H1 (cell line): ENCODE data around the gene ZNF28. TPM values are rescaled to one million over a fixed set of nuclear protein-coding genes. Genes with fewer than 3 reads are reported as not detected.
"Not testable (repeated sequence)": the region's sequence is repeated elsewhere in the genome, so short reads cannot be mapped to it uniquely, and the experiment has no call there.

ENCODE experiments used
- CTCF ChIA-PET: fragments of 300-600 bp; sonication (Branson Sonifier 250); formaldehyde crosslinking; loops from one replicate; lab custom pipeline; 2021; ENCODE audit not compliant: partially characterized antibody; lab: Charles Lee
- POLR2A ChIA-PET: fragments of 300-600 bp; sonication (Branson Sonifier 250); formaldehyde crosslinking; loops from one replicate; lab custom pipeline; 2021; ENCODE audit warnings: inconsistent platforms; ENCODE audit not compliant: partially characterized antibody; lab: Charles Lee
- DNase-seq, 2 experiments: peaks; one replicate each; pipeline versions ENCODE4 v3.0.0 to v3.0.0-alpha.2; 2010 to 2022; ENCODE audit warnings: low spot score in 2 of 2, low read depth in 1 of 2, mixed read lengths in 1 of 2
- FAIRE-seq: peaks from 2 replicates; lab custom pipeline; 2011; peaks lifted over from hg19 to GRCh38; lab: Jason Lieb, UNC
- H2AFZ ChIP-seq: 2 replicates; pipeline ENCODE4 v1.8.1; 2012; ENCODE audit warnings: low read length, inconsistent platforms
- H2AK5ac ChIP-seq: 2 replicates; pipeline ENCODE4 v1.6.1; 2013; ENCODE audit warnings: low read depth, low read length
- H2BK120ac ChIP-seq: replicated peaks from 2 replicates; pipeline ENCODE3; 2013; ENCODE audit warnings: low read depth, low read length, inconsistent platforms
- H2BK12ac ChIP-seq: 2 replicates; pipeline ENCODE4 v1.6.1; 2013; ENCODE audit warnings: low read depth, low read length
- H2BK15ac ChIP-seq: 2 replicates; pipeline ENCODE4 v1.6.1; 2013; ENCODE audit warnings: low read length
- H2BK20ac ChIP-seq: 2 replicates; pipeline ENCODE4 v1.6.1; 2013; ENCODE audit warnings: low read length
- H2BK5ac ChIP-seq: 2 replicates; pipeline ENCODE4 v1.6.1; 2013; ENCODE audit warnings: low read depth, low read length
- H3K14ac ChIP-seq: 2 replicates; pipeline ENCODE4 v1.6.1; 2013; ENCODE audit warnings: inconsistent platforms; ENCODE audit not compliant: insufficient read length
- H3K18ac ChIP-seq: 2 replicates; pipeline ENCODE4 v1.6.1; 2013; ENCODE audit warnings: low read length; ENCODE audit errors: extremely low read depth
- H3K23ac ChIP-seq: 2 replicates; pipeline ENCODE4 v1.6.1; 2013; ENCODE audit warnings: inconsistent platforms; ENCODE audit not compliant: insufficient read length
- H3K23me2 ChIP-seq: 2 replicates; pipeline ENCODE4 v1.6.1; 2013; ENCODE audit warnings: low read depth, low read length
- H3K27ac ChIP-seq: 2 replicates; pipeline ENCODE4 v1.6.1; 2011; ENCODE audit warnings: low read depth, low read length, inconsistent platforms
- H3K27me3 ChIP-seq, 4 experiments: replicated peaks in 1 of 4; 1 replicate in 1 of 4; 2 replicates in 3 of 4; pipeline versions ENCODE4 v1.6.1 to v1.8.1; 2011 to 2013; ENCODE audit warnings: low read length in 3 of 4, mild to moderate bottlenecking in 3 of 4, inconsistent platforms in 2 of 4, mixed read lengths in 2 of 4, moderate library complexity in 1 of 4; ENCODE audit not compliant: control insufficient read depth in 3 of 4, insufficient read depth in 3 of 4; ENCODE audit errors: extremely low read depth in 1 of 4
- H3K36me3 ChIP-seq, 4 experiments: 2 replicates each; pipeline versions ENCODE4 v1.6.1 to v1.8.1; 2011 to 2013; ENCODE audit warnings: mild to moderate bottlenecking in 4 of 4, low read length in 3 of 4, moderate library complexity in 2 of 4, control low read depth in 1 of 4, inconsistent platforms in 1 of 4; ENCODE audit not compliant: insufficient read depth in 4 of 4, control insufficient read depth in 2 of 4
- H3K4ac ChIP-seq: replicated peaks from 2 replicates; pipeline ENCODE3; 2013; ENCODE audit warnings: low read length, low read depth, mixed read lengths, inconsistent platforms; ENCODE audit not compliant: insufficient read length
- H3K4me1 ChIP-seq, 4 experiments: replicated peaks in 1 of 4; 1 replicate in 1 of 4; 2 replicates in 3 of 4; pipeline versions ENCODE4 v1.6.1 to v1.8.1; 2011 to 2013; ENCODE audit warnings: low read length in 3 of 4, inconsistent platforms in 2 of 4, mixed read lengths in 1 of 4; ENCODE audit not compliant: insufficient read depth in 4 of 4, control insufficient read depth in 3 of 4
- H3K4me2 ChIP-seq, 2 experiments: 2 replicates each; pipeline versions ENCODE4 v1.6.1 to v1.8.1; 2011 to 2013; ENCODE audit warnings: low read depth in 2 of 2, low read length in 2 of 2, control low read depth in 1 of 2, inconsistent platforms in 1 of 2, mild to moderate bottlenecking in 1 of 2; ENCODE audit not compliant: insufficient read depth in 1 of 2
- H3K4me3 ChIP-seq, 4 experiments: fragments of 200-600, 300-600 bp in 1 of 4; sonication (generic), shearing (Covaris generic), sonication (Bioruptor Twin) in 1 of 4; 2 replicates each; pipeline versions ENCODE4 v1.5.1 to v1.8.1; 2011 to 2016; ENCODE audit warnings: low read length in 4 of 4, low read depth in 3 of 4, control low read depth in 2 of 4, inconsistent platforms in 2 of 4, mild to moderate bottlenecking in 2 of 4, mixed read lengths in 1 of 4, moderate library complexity in 1 of 4; ENCODE audit not compliant: insufficient read depth in 2 of 4; ENCODE audit errors: extremely low read depth in 1 of 4
- H3K56ac ChIP-seq: replicated peaks from 2 replicates; pipeline ENCODE3; 2013; ENCODE audit warnings: low read depth, mild to moderate bottlenecking, mixed read lengths, low read length, inconsistent platforms; ENCODE audit not compliant: insufficient read length
- H3K79me1 ChIP-seq: 2 replicates; pipeline ENCODE4 v1.6.1; 2013; ENCODE audit warnings: low read depth, low read length, control low read depth
- H3K79me2 ChIP-seq, 2 experiments: 2 replicates each; pipeline versions ENCODE4 v1.6.1 to v1.8.1; 2012 to 2013; ENCODE audit warnings: low read length in 2 of 2, mild to moderate bottlenecking in 2 of 2, inconsistent platforms in 1 of 2; ENCODE audit not compliant: insufficient read depth in 2 of 2, control insufficient read depth in 1 of 2
- H3K9ac ChIP-seq, 4 experiments: replicated peaks in 1 of 4; 1 replicate in 1 of 4; 2 replicates in 3 of 4; pipeline versions ENCODE4 v1.6.1 to v1.8.1; 2011 to 2013; ENCODE audit warnings: low read depth in 3 of 4, low read length in 3 of 4, control low read depth in 2 of 4, mild to moderate bottlenecking in 2 of 4, moderate library complexity in 2 of 4, inconsistent platforms in 1 of 4; ENCODE audit errors: extremely low read depth in 1 of 4
- H3K9me3 ChIP-seq, 2 experiments: 2 replicates each; pipeline versions ENCODE4 v1.6.1 to v1.8.1; 2012 to 2013; ENCODE audit warnings: mild to moderate bottlenecking in 2 of 2, moderate library complexity in 2 of 2, control low read depth in 1 of 2, inconsistent platforms in 1 of 2, low read depth in 1 of 2, low read length in 1 of 2, mixed read lengths in 1 of 2; ENCODE audit not compliant: insufficient read depth in 2 of 2
- H4K20me1 ChIP-seq, 2 experiments: replicated peaks in 1 of 2; 2 replicates each; pipeline versions ENCODE3 to v1.8.1; 2011 to 2013; ENCODE audit warnings: inconsistent platforms in 2 of 2, low read length in 2 of 2, mild to moderate bottlenecking in 1 of 2; ENCODE audit not compliant: insufficient read depth in 2 of 2, control insufficient read depth in 1 of 2
- H4K5ac ChIP-seq: 2 replicates; pipeline ENCODE4 v1.6.1; 2013; ENCODE audit warnings: low read length, low read depth, mixed read lengths, inconsistent platforms; ENCODE audit not compliant: insufficient read length
- H4K8ac ChIP-seq: 2 replicates; pipeline ENCODE4 v1.8.0; 2013; ENCODE audit warnings: mild to moderate bottlenecking, moderate library complexity, low read length, inconsistent platforms; ENCODE audit not compliant: insufficient read depth; ENCODE audit errors: extremely low read depth
- H4K91ac ChIP-seq: replicated peaks from 2 replicates; pipeline ENCODE3; 2013; ENCODE audit warnings: low read length, mixed read lengths, inconsistent platforms; ENCODE audit not compliant: insufficient read length
- KDM4A ChIP-seq: IDR thresholded peaks from one replicate; pipeline ENCODE4 v1.7.1; 2012; ENCODE audit warnings: low read depth, mild to moderate bottlenecking, moderate library complexity, low read length, inconsistent platforms; ENCODE audit not compliant: severe bottlenecking
- PHF8 ChIP-seq: fragments of 200-600 bp; sonication (generic); conservative IDR thresholded peaks from 2 replicates; pipeline ENCODE4 v1.7.1; 2012; ENCODE audit warnings: low read depth, mild to moderate bottlenecking, inconsistent platforms, low read length, moderate library complexity
- SP1 ChIP-seq: IDR thresholded peaks from 2 replicates; pipeline ENCODE4 v1.6.1; 2011; ENCODE audit warnings: low read depth, low read length
- WGBS, 2 experiments: shearing (Covaris generic) in 1 of 2; methylation state at CpG; one replicate each; pipeline versions ENCODE4 v1.1.6 to v1.1.7; 2013 to 2015; ENCODE audit warnings: low lambda C conversion rate in 2 of 2, mixed read lengths in 2 of 2, inconsistent platforms in 1 of 2, low coverage in 1 of 2, missing lambda C conversion rate in 1 of 2; ENCODE audit not compliant: insufficient replicate concordance in 2 of 2, insufficient coverage in 1 of 2, insufficient read length in 1 of 2; ENCODE audit errors: extremely low coverage in 1 of 2, missing lambda C conversion rate in 1 of 2; 5-methylcytosine and 5-hydroxymethylcytosine counted together
- polyA plus RNA-seq, 7 experiments: library from polyadenylated mRNA; depleted of rRNA in 3 of 7; stranded (reverse) in 5 of 7; unstranded in 2 of 7; fragments of >200 nt in 5 of 7; fragments of 200-250 nt in 2 of 7; gene quantifications; 1 replicate in 5 of 7; 2 replicates in 1 of 7; 4 replicates in 1 of 7; pipeline versions ENCODE4 v1.2.1 to v1.2.3, GENCODE V29; 2011 to 2013; ENCODE audit warnings: missing spikeins in 2 of 7, mixed read lengths in 2 of 7
- total RNA-seq: library from RNA; stranded (reverse); fragmentation: NEBNext Ultra II Directional; extraction: Animal tissue kit (Norgen Biotek cat#: 25700); gene quantifications from 2 replicates; pipeline ENCODE4 v1.2.1, GENCODE V29; 2021

ZNF28 gene
- total and polyA plus RNA-seq, 2 of the 8 experiments (the other 6 are each of a cell fraction or from before 2014, with no cell fraction given): 7.3 to 23.0 TPM

- H4K5ac ChIP-seq, H2BK120ac ChIP-seq, H3K9me3 ChIP-seq, H4K91ac ChIP-seq, H3K4ac ChIP-seq, H2BK15ac ChIP-seq, H3K23me2 ChIP-seq, H3K27ac ChIP-seq, H3K4me1 ChIP-seq, H2AK5ac ChIP-seq, H3K18ac ChIP-seq, H2BK20ac ChIP-seq, H4K20me1 ChIP-seq, H2BK5ac ChIP-seq, H3K27me3 ChIP-seq, H3K23ac ChIP-seq, H3K14ac ChIP-seq: not testable (repeated sequence)
- Histone ChIP-seq H2AFZ (peak within 1 kb of the TSS; percentile 92), H3K9ac (peak within 1 kb of the TSS in 2 of 4 experiments; percentile 43 to 54; a peak in 4 of 7 replicates), H3K4me2 (peak within 1 kb of the TSS; percentile 58 to 87), H3K4me3 (peak within 1 kb of the TSS; percentile 75 to 86 (median 78))
- 4% methylated on average over 32 of the region's 43 CpGs; no CpG with 5 or more reads in 1 of the 2 experiments for WGBS, 2 experiments
- DNase-seq: peak; percentile 29 to 76
- POLR2A ChIA-PET: interaction anchor here (0.9 kb wide), 1 partner anchor 41 kb away, joined by 4 read pairs; no protein-coding TSS in a partner anchor
- FAIRE-seq: peak; percentile 50
- TF ChIP-seq PHF8: peak; percentile 36; the same call in 1 of the 2 replicates
- peak; percentile 39 for TF ChIP-seq KDM4A
- TF ChIP-seq SP1: peak; percentile 34; the same call in 1 of the 2 replicates
- TF ChIP-seq, all 59 proteins: peak for 3; not testable (repeated sequence) for 56
- H3K79me1 ChIP-seq, H3K36me3 ChIP-seq, H2BK12ac ChIP-seq, H3K79me2 ChIP-seq, H3K56ac ChIP-seq, H4K8ac ChIP-seq: not testable (repeated sequence)
- CTCF ChIA-PET: interaction anchor here (0.5 kb wide), 1 partner anchor 38 kb away, joined by 3 read pairs; no protein-coding TSS in a partner anchor
Measured at GRCh38 chr19:52857378-52858191, 36.2 kb upstream of the ZNF28 start, which contains the start of gene ZNF468. ZNF468 (minus strand) TSS chr19:52857619; CDS start chr19:52854272, 3,347 bp downstream.
